Left lobe of liver (tissue), 2 donors: Measurements from ENCODE around the gene MYH7. TPM values are rescaled to one million over a fixed set of nuclear protein-coding genes. Genes with fewer than 3 reads are reported as not detected.
"Not testable (repeated sequence)": the region's sequence is repeated elsewhere in the genome, so short reads cannot be mapped to it uniquely, and the experiment has no call there.

Experiments
- ATAC-seq: fragments of 200-7000 bp; cut with Tn5 transposase; one replicate; pipeline ENCODE4 v1.9.1; 2020; ENCODE audit warnings: mild to moderate bottlenecking, moderate library complexity
- DNase-seq: peaks from one replicate; pipeline ENCODE4 v3.0.0-alpha.2; 2020; ENCODE audit warnings: low spot score
- total RNA-seq: library from RNA; stranded (reverse); gene quantifications from one replicate; pipeline ENCODE4 v1.2.1, GENCODE V29; 2021
- donor health status: DM: no; HTN: no; CAD: no; lungs with moderate emphysema.
- donor health status: DM: no; HTN: yes; CAD: no.

Gene MYH7
- total RNA-seq, 1 donor from 2014 or later = not detected

GRCh38 chr14:23389396-23389795, 46.1 kb downstream of the MYH7 start:
- DNase-seq (no peak), ATAC-seq (no peak)

GRCh38 chr14:23388996-23389395, 46.5 kb downstream of the MYH7 start:
- no peak for DNase-seq
- no peak for ATAC-seq

GRCh38 chr14:23387916-23388882, 47.3 kb downstream of the MYH7 start:
- DNase-seq (no peak), ATAC-seq (no peak)

- DNase-seq = no peak
- no peak for ATAC-seq
These were observed 48.5 kb downstream of the MYH7 start for GRCh38 chr14:23386999-23387398.

GRCh38 chr14:23386266-23386657, 49.2 kb downstream of the MYH7 start:
- ATAC-seq, DNase-seq: not testable (repeated sequence)

GRCh38 chr14:23385642-23386265, 49.7 kb downstream of the MYH7 start:
- ATAC-seq = no peak
- no peak for DNase-seq

GRCh38 chr14:23385244-23385641, 50.2 kb downstream of the MYH7 start:
- ATAC-seq (no peak), DNase-seq (no peak)

GRCh38 chr14:23384364-23385080, 50.9 kb downstream of the MYH7 start:
- no peak for DNase-seq

GRCh38 chr14:23382731-23383440, 52.6 kb downstream of the MYH7 start:
- DNase-seq (no peak), ATAC-seq (no peak)

More at GRCh38 chr14:23384364-23385080, 50.9 kb downstream of the MYH7 start:
- no peak for ATAC-seq

GRCh38 chr14:23382276-23382675, 53.2 kb downstream of the MYH7 start:
- ATAC-seq (no peak), DNase-seq (no peak)

- ATAC-seq (no peak), DNase-seq (no peak)
These were observed 53.6 kb downstream of the MYH7 start for GRCh38 chr14:23381871-23382270.

GRCh38 chr14:23380976-23381375, 54.5 kb downstream of the MYH7 start:
- no peak for ATAC-seq
- DNase-seq = no peak

GRCh38 chr14:23380197-23380914, 55.1 kb downstream of the MYH7 start:
- no peak for DNase-seq
- ATAC-seq = peak; percentile 27

GRCh38 chr14:23379366-23380196, 55.9 kb downstream of the MYH7 start:
- ATAC-seq = peak; percentile 99

GRCh38 chr14:23378612-23379220, 56.7 kb downstream of the MYH7 start:
- no peak for ATAC-seq
- no peak for DNase-seq

More at GRCh38 chr14:23379366-23380196, 55.9 kb downstream of the MYH7 start:
- DNase-seq = peak; percentile 82

GRCh38 chr14:23377573-23378563, 57.6 kb downstream of the MYH7 start:
- no peak for ATAC-seq
- no peak for DNase-seq

GRCh38 chr14:23377198-23377550, 58.3 kb downstream of the MYH7 start:
- DNase-seq = no peak
- no peak for ATAC-seq
